ENCODE data around the gene SH3GLB2. TPM values are rescaled to one million over a fixed set of nuclear protein-coding genes. Genes with fewer than 3 reads are reported as not detected.
"Not testable (repeated sequence)": the region's sequence is repeated elsewhere in the genome, so short reads cannot be mapped to it uniquely, and the experiment has no call there.

The SH3GLB2 gene
- total and polyA plus RNA-seq, 2 of the 8 experiments (the other 6 are each of a cell fraction or from before 2014, with no cell fraction given), result 52.7 to 79.9 TPM

- H2AK5ac ChIP-seq (ENCODE audit: low read depth, low read length); H2BK5ac ChIP-seq (ENCODE audit: low read depth, low read length); H3K9me3 ChIP-seq (ENCODE audit: insufficient read depth in 2 of 2, low read depth in 1 of 2, low read length in 1 of 2); H3K9ac ChIP-seq (replicated peaks in 1 of 4; ENCODE audit: extremely low read depth in 1 of 4, low read depth in 3 of 4, low read length in 3 of 4); H3K27ac ChIP-seq (ENCODE audit: low read depth, low read length); H3K4me2 ChIP-seq (ENCODE audit: insufficient read depth in 1 of 2, low read depth in 2 of 2, low read length in 2 of 2); H2BK120ac ChIP-seq (replicated peaks; ENCODE audit: low read depth, low read length); H4K91ac ChIP-seq (replicated peaks; ENCODE audit: insufficient read length, low read length); H3K4ac ChIP-seq (replicated peaks; ENCODE audit: insufficient read length, low read depth, low read length); H3K27me3 ChIP-seq (replicated peaks in 1 of 4; ENCODE audit: control insufficient read depth in 3 of 4, extremely low read depth in 1 of 4, insufficient read depth in 3 of 4, low read length in 3 of 4); H2AFZ ChIP-seq (ENCODE audit: low read length); H2BK20ac ChIP-seq (ENCODE audit: low read length); H3K79me1 ChIP-seq (ENCODE audit: low read depth, low read length); H3K4me1 ChIP-seq (replicated peaks in 1 of 4; ENCODE audit: control insufficient read depth in 3 of 4, insufficient read depth in 4 of 4, low read length in 3 of 4); H3K79me2 ChIP-seq (ENCODE audit: control insufficient read depth in 1 of 2, insufficient read depth in 2 of 2, low read length in 2 of 2); H2BK15ac ChIP-seq (ENCODE audit: low read length); DNase-seq (ENCODE audit: low read depth in 1 of 2, low spot score in 2 of 2); H4K20me1 ChIP-seq (replicated peaks in 1 of 2; ENCODE audit: control insufficient read depth in 1 of 2, insufficient read depth in 2 of 2, low read length in 2 of 2); H3K23me2 ChIP-seq (ENCODE audit: low read depth, low read length); H3K56ac ChIP-seq (replicated peaks; ENCODE audit: insufficient read length, low read depth, low read length); H4K5ac ChIP-seq (ENCODE audit: insufficient read length, low read depth, low read length); H4K8ac ChIP-seq (ENCODE audit: extremely low read depth, insufficient read depth, low read length); H3K23ac ChIP-seq (ENCODE audit: insufficient read length); FAIRE-seq; H3K14ac ChIP-seq (ENCODE audit: insufficient read length); H3K18ac ChIP-seq (ENCODE audit: extremely low read depth, low read length); H2BK12ac ChIP-seq (ENCODE audit: low read depth, low read length); CTCF ChIA-PET (ENCODE audit: partially characterized antibody); H3K4me3 ChIP-seq (ENCODE audit: extremely low read depth in 1 of 4, insufficient read depth in 2 of 4, low read depth in 3 of 4, low read length in 4 of 4): not testable (repeated sequence)
- peaks cover 11 to 59% (median 34%) of the 10 kb centered on the region in 4 experiments for H3K36me3 ChIP-seq (ENCODE audit: control insufficient read depth in 2 of 4, insufficient read depth in 4 of 4, low read length in 3 of 4)
- 94% methylated on average over 9 of the region's 9 CpGs; no CpG with 5 or more reads in 1 of the 2 experiments for WGBS, 2 experiments (ENCODE audit: extremely low coverage in 1 of 2, insufficient coverage in 1 of 2, insufficient read length in 1 of 2, insufficient replicate concordance in 2 of 2, low coverage in 1 of 2, low lambda C conversion rate in 2 of 2, missing lambda C conversion rate in 1 of 2)
- POLR2A ChIA-PET (ENCODE audit: partially characterized antibody), result interaction anchor here (1.2 kb wide), 1 partner anchor 8 kb away, joined by 6 read pairs; no protein-coding TSS in a partner anchor
Observed at GRCh38 chr9:128961403-128961802, 66.7 kb downstream of the SH3GLB2 start.

Other genes starting within 250 kb of the SH3GLB2 start
- 21.3 and 26.3 TPM in 2 replicates for gene TBC1D13, start 241.1 kb downstream of the SH3GLB2 start, total RNA-seq (2021; fragmentation: NEBNext Ultra II Directional; extraction: Animal tissue kit (Norgen Biotek cat#: 25700))
- gene TBC1D13, start 241.1 kb downstream of the SH3GLB2 start, polyA plus RNA-seq (2011; rRNA removed), result 24.7 and 33.0 TPM in 2 replicates
- 17.5 and 22.4 TPM in 2 replicates for gene ENDOG, start 209.8 kb downstream of the SH3GLB2 start, total RNA-seq (2021; fragmentation: NEBNext Ultra II Directional; extraction: Animal tissue kit (Norgen Biotek cat#: 25700))
- 23.4 and 31.8 TPM in 2 replicates for gene ENDOG, start 209.8 kb downstream of the SH3GLB2 start, polyA plus RNA-seq (2011; rRNA removed)
- 73.4 and 77.8 TPM in 2 replicates for gene SPOUT1, start 198.5 kb downstream of the SH3GLB2 start, total RNA-seq (2021; fragmentation: NEBNext Ultra II Directional; extraction: Animal tissue kit (Norgen Biotek cat#: 25700))
- 69.2 and 100 TPM in 2 replicates for gene SPOUT1, start 198.5 kb downstream of the SH3GLB2 start, polyA plus RNA-seq (2011; rRNA removed)
- 28.5 and 30.4 TPM in 2 replicates for gene KYAT1, start 146.4 kb downstream of the SH3GLB2 start, total RNA-seq (2021; fragmentation: NEBNext Ultra II Directional; extraction: Animal tissue kit (Norgen Biotek cat#: 25700))
- 42.2 and 56.6 TPM in 2 replicates for gene KYAT1, start 146.4 kb downstream of the SH3GLB2 start, polyA plus RNA-seq (2011; rRNA removed)
- 103 and 106 TPM in 2 replicates for gene LRRC8A, start 146.2 kb downstream of the SH3GLB2 start, total RNA-seq (2021; fragmentation: NEBNext Ultra II Directional; extraction: Animal tissue kit (Norgen Biotek cat#: 25700))
- 111 and 114 TPM in 2 replicates for gene LRRC8A, start 146.2 kb downstream of the SH3GLB2 start, polyA plus RNA-seq (2011; rRNA removed)
- 14.1 and 18.1 TPM in 2 replicates for gene PHYHD1, start 107.3 kb downstream of the SH3GLB2 start, total RNA-seq (2021; fragmentation: NEBNext Ultra II Directional; extraction: Animal tissue kit (Norgen Biotek cat#: 25700))
- gene PHYHD1, start 107.3 kb downstream of the SH3GLB2 start, polyA plus RNA-seq (2011; rRNA removed), result 25.6 and 33.2 TPM in 2 replicates
- 17.2 and 18.8 TPM in 2 replicates for gene DOLK, start 80.7 kb downstream of the SH3GLB2 start, total RNA-seq (2021; fragmentation: NEBNext Ultra II Directional; extraction: Animal tissue kit (Norgen Biotek cat#: 25700))
- 39.1 and 44.3 TPM in 2 replicates for gene DOLK, start 80.7 kb downstream of the SH3GLB2 start, polyA plus RNA-seq (2011; rRNA removed)
- gene NUP188, start 80.6 kb downstream of the SH3GLB2 start, total RNA-seq (2021; fragmentation: NEBNext Ultra II Directional; extraction: Animal tissue kit (Norgen Biotek cat#: 25700)), result 95.0 and 111 TPM in 2 replicates
- gene NUP188, start 80.6 kb downstream of the SH3GLB2 start, polyA plus RNA-seq (2011; rRNA removed), result 90.1 and 107 TPM in 2 replicates
- 30.9 and 39.0 TPM in 2 replicates for gene MIGA2, start 8.3 kb upstream of the SH3GLB2 start, total RNA-seq (2021; fragmentation: NEBNext Ultra II Directional; extraction: Animal tissue kit (Norgen Biotek cat#: 25700))
- gene MIGA2, start 8.3 kb upstream of the SH3GLB2 start, polyA plus RNA-seq (2011; rRNA removed), result 24.6 and 36.6 TPM in 2 replicates
- 36.0 and 38.8 TPM in 2 replicates for gene DOLPP1, start 52.8 kb upstream of the SH3GLB2 start, total RNA-seq (2021; fragmentation: NEBNext Ultra II Directional; extraction: Animal tissue kit (Norgen Biotek cat#: 25700))
- gene DOLPP1, start 52.8 kb upstream of the SH3GLB2 start, polyA plus RNA-seq (2011; rRNA removed), result 45.3 and 56.0 TPM in 2 replicates
- gene CRAT, start 82.5 kb upstream of the SH3GLB2 start, total RNA-seq (2021; fragmentation: NEBNext Ultra II Directional; extraction: Animal tissue kit (Norgen Biotek cat#: 25700)), result 7.2 and 8.2 TPM in 2 replicates
- gene CRAT, start 82.5 kb upstream of the SH3GLB2 start, polyA plus RNA-seq (2011; rRNA removed), result 17.3 and 25.5 TPM in 2 replicates
- gene PTPA, start 83.1 kb upstream of the SH3GLB2 start, total RNA-seq (2021; fragmentation: NEBNext Ultra II Directional; extraction: Animal tissue kit (Norgen Biotek cat#: 25700)), result 145 and 156 TPM in 2 replicates
- 114 and 158 TPM in 2 replicates for gene PTPA, start 83.1 kb upstream of the SH3GLB2 start, polyA plus RNA-seq (2011; rRNA removed)
- 1.0 and 1.2 TPM in 2 replicates for gene IER5L, start 149.9 kb upstream of the SH3GLB2 start, total RNA-seq (2021; fragmentation: NEBNext Ultra II Directional; extraction: Animal tissue kit (Norgen Biotek cat#: 25700))
- 0.65 and 0.96 TPM in 2 replicates for gene IER5L, start 149.9 kb upstream of the SH3GLB2 start, polyA plus RNA-seq (2011; rRNA removed)